ENCODE results near the gene PTCHD1.

Gene PTCHD1

GRCh38 chrX:23331701-23332100, 2.9 kb upstream of the PTCHD1 start:
- WGBS, 2 experiments (ENCODE audit: insufficient coverage in 2 of 2): 0 to 1% methylated on average over 9 of the region's 11 CpGs
- H3K27ac ChIP-seq (ENCODE audit: low read depth, low read length, severe bottlenecking): no peak overlapping the region
- H3K4me3 ChIP-seq (ENCODE audit: extremely low read depth, insufficient read depth, low read length, poor library complexity, severe bottlenecking): peak overlapping the region; percentile 24
- no peaks in the 10 kb centered on the region for H3K36me3 ChIP-seq (ENCODE audit: control insufficient read depth, insufficient read depth, low read length)
- no peaks in the 10 kb centered on the region for H3K9me3 ChIP-seq (ENCODE audit: control insufficient read depth, low read length)
- H3K4me1 ChIP-seq (ENCODE audit: control insufficient read depth, insufficient read depth, low read length, poor library complexity, severe bottlenecking): no peaks in the 10 kb centered on the region

- peak overlapping the region; percentile 24 for H3K4me3 ChIP-seq (ENCODE audit: extremely low read depth, insufficient read depth, low read length, poor library complexity, severe bottlenecking)
- H3K27ac ChIP-seq (ENCODE audit: low read depth, low read length, severe bottlenecking): no peak overlapping the region
- no peaks in the 10 kb centered on the region for H3K9me3 ChIP-seq (ENCODE audit: control insufficient read depth, low read length)
- H3K4me1 ChIP-seq (ENCODE audit: control insufficient read depth, insufficient read depth, low read length, poor library complexity, severe bottlenecking): no peaks in the 10 kb centered on the region
- no peaks in the 10 kb centered on the region for H3K36me3 ChIP-seq (ENCODE audit: control insufficient read depth, insufficient read depth, low read length)
- 0% methylated on average over 1 to 18 of the region's 42 CpGs for WGBS, 2 experiments (ENCODE audit: insufficient coverage in 2 of 2)
These were observed 2.4 kb upstream of the PTCHD1 start for GRCh38 chrX:23332101-23332887.

GRCh38 chrX:23332888-23333821, 1.5 kb upstream of the PTCHD1 start:
- no peak overlapping the region for H3K27ac ChIP-seq (ENCODE audit: low read depth, low read length, severe bottlenecking)
- no peaks in the 10 kb centered on the region for H3K9me3 ChIP-seq (ENCODE audit: control insufficient read depth, low read length)
- 0 to 1% methylated on average over 11 to 22 of the region's 75 CpGs for WGBS, 2 experiments (ENCODE audit: insufficient coverage in 2 of 2)
- H3K36me3 ChIP-seq (ENCODE audit: control insufficient read depth, insufficient read depth, low read length): no peaks in the 10 kb centered on the region
- H3K4me1 ChIP-seq (ENCODE audit: control insufficient read depth, insufficient read depth, low read length, poor library complexity, severe bottlenecking): no peaks in the 10 kb centered on the region
- H3K4me3 ChIP-seq (ENCODE audit: extremely low read depth, insufficient read depth, low read length, poor library complexity, severe bottlenecking): peak overlapping the region; percentile 29

GRCh38 chrX:23333842-23334520, 668 bp upstream of the PTCHD1 start:
- 0% methylated on average over 12 of the region's 54 CpGs; no CpG with 5 or more reads in 1 of the 2 experiments for WGBS, 2 experiments (ENCODE audit: insufficient coverage in 2 of 2)
- peak overlapping the region; percentile 29 for H3K4me3 ChIP-seq (ENCODE audit: extremely low read depth, insufficient read depth, low read length, poor library complexity, severe bottlenecking)
- no peak overlapping the region for H3K27ac ChIP-seq (ENCODE audit: low read depth, low read length, severe bottlenecking)

GRCh38 chrX:23334521-23334847, 165 bp upstream of the PTCHD1 start:
- Histone ChIP-seq H3K4me3 (ENCODE audit: extremely low read depth, insufficient read depth, low read length, poor library complexity, severe bottlenecking) (peak overlapping the region; percentile 34), H3K36me3 (ENCODE audit: control insufficient read depth, insufficient read depth, low read length) (no peaks in the 10 kb centered on the region), H3K9me3 (ENCODE audit: control insufficient read depth, low read length) (no peaks in the 10 kb centered on the region), H3K4me1 (ENCODE audit: control insufficient read depth, insufficient read depth, low read length, poor library complexity, severe bottlenecking) (no peaks in the 10 kb centered on the region), H3K27ac (ENCODE audit: low read depth, low read length, severe bottlenecking) (no peak overlapping the region)
- 0% methylated on average over 14 of the region's 63 CpGs; no CpG with 5 or more reads in 1 of the 2 experiments for WGBS, 2 experiments (ENCODE audit: insufficient coverage in 2 of 2)

More at GRCh38 chrX:23333842-23334520, 668 bp upstream of the PTCHD1 start:
- Histone ChIP-seq H3K9me3 (ENCODE audit: control insufficient read depth, low read length) (no peaks in the 10 kb centered on the region), H3K36me3 (ENCODE audit: control insufficient read depth, insufficient read depth, low read length) (no peaks in the 10 kb centered on the region), H3K4me1 (ENCODE audit: control insufficient read depth, insufficient read depth, low read length, poor library complexity, severe bottlenecking) (no peaks in the 10 kb centered on the region)

GRCh38 chrX:23338334-23338733, 3.7 kb downstream of the PTCHD1 start:
- Histone ChIP-seq H3K27ac (ENCODE audit: low read depth, low read length, severe bottlenecking) (no peak overlapping the region), H3K4me3 (ENCODE audit: extremely low read depth, insufficient read depth, low read length, poor library complexity, severe bottlenecking) (no peak overlapping the region)
- no CpG with 5 or more reads among the region's 4 CpGs for WGBS, 2 experiments (ENCODE audit: insufficient coverage in 2 of 2)

GRCh38 chrX:23341452-23341851, 6.8 kb downstream of the PTCHD1 start:
- WGBS, 2 experiments (ENCODE audit: insufficient coverage in 2 of 2): 37 to 67% methylated on average over 1 to 2 of the region's 6 CpGs
- Histone ChIP-seq H3K27ac (ENCODE audit: low read depth, low read length, severe bottlenecking) (no peak overlapping the region), H3K4me3 (ENCODE audit: extremely low read depth, insufficient read depth, low read length, poor library complexity, severe bottlenecking) (no peak overlapping the region), H3K36me3 (ENCODE audit: control insufficient read depth, insufficient read depth, low read length) (no peaks in the 10 kb centered on the region), H3K4me1 (ENCODE audit: control insufficient read depth, insufficient read depth, low read length, poor library complexity, severe bottlenecking) (peaks cover 20% of the 10 kb centered on the region), H3K9me3 (ENCODE audit: control insufficient read depth, low read length) (no peaks in the 10 kb centered on the region)

More at GRCh38 chrX:23338334-23338733, 3.7 kb downstream of the PTCHD1 start:
- peaks cover 11% of the 10 kb centered on the region for H3K4me1 ChIP-seq (ENCODE audit: control insufficient read depth, insufficient read depth, low read length, poor library complexity, severe bottlenecking)
- no peaks in the 10 kb centered on the region for H3K36me3 ChIP-seq (ENCODE audit: control insufficient read depth, insufficient read depth, low read length)
- H3K9me3 ChIP-seq (ENCODE audit: control insufficient read depth, low read length): no peaks in the 10 kb centered on the region

- no peaks in the 10 kb centered on the region for H3K36me3 ChIP-seq (ENCODE audit: control insufficient read depth, insufficient read depth, low read length)
- peaks cover 20% of the 10 kb centered on the region for H3K4me1 ChIP-seq (ENCODE audit: control insufficient read depth, insufficient read depth, low read length, poor library complexity, severe bottlenecking)
- H3K9me3 ChIP-seq (ENCODE audit: control insufficient read depth, low read length): no peaks in the 10 kb centered on the region
- no peak overlapping the region for H3K27ac ChIP-seq (ENCODE audit: low read depth, low read length, severe bottlenecking)
- WGBS, 2 experiments (ENCODE audit: insufficient coverage in 2 of 2): no CpG with 5 or more reads among the region's 5 CpGs
- H3K4me3 ChIP-seq (ENCODE audit: extremely low read depth, insufficient read depth, low read length, poor library complexity, severe bottlenecking): no peak overlapping the region
These were observed 9.7 kb downstream of the PTCHD1 start for GRCh38 chrX:23344238-23344903.

GRCh38 chrX:23344904-23345271, 10.2 kb downstream of the PTCHD1 start:
- Histone ChIP-seq H3K4me3 (ENCODE audit: extremely low read depth, insufficient read depth, low read length, poor library complexity, severe bottlenecking) (no peak overlapping the region), H3K27ac (ENCODE audit: low read depth, low read length, severe bottlenecking) (no peak overlapping the region), H3K36me3 (ENCODE audit: control insufficient read depth, insufficient read depth, low read length) (no peaks in the 10 kb centered on the region), H3K9me3 (ENCODE audit: control insufficient read depth, low read length) (no peaks in the 10 kb centered on the region), H3K4me1 (ENCODE audit: control insufficient read depth, insufficient read depth, low read length, poor library complexity, severe bottlenecking) (peaks cover 20% of the 10 kb centered on the region)
- 25% methylated on average over 1 of the region's 2 CpGs; no CpG with 5 or more reads in 1 of the 2 experiments for WGBS, 2 experiments (ENCODE audit: insufficient coverage in 2 of 2)

GRCh38 chrX:23356189-23356588, 21.5 kb downstream of the PTCHD1 start:
- WGBS, 2 experiments (ENCODE audit: insufficient coverage in 2 of 2): 100% methylated on average over 1 of the region's 6 CpGs; no CpG with 5 or more reads in 1 of the 2 experiments
- no peaks in the 10 kb centered on the region for H3K9me3 ChIP-seq (ENCODE audit: control insufficient read depth, low read length)
- H3K4me3 ChIP-seq (ENCODE audit: extremely low read depth, insufficient read depth, low read length, poor library complexity, severe bottlenecking): no peak overlapping the region
- no peak overlapping the region for H3K27ac ChIP-seq (ENCODE audit: low read depth, low read length, severe bottlenecking)
- H3K36me3 ChIP-seq (ENCODE audit: control insufficient read depth, insufficient read depth, low read length): no peaks in the 10 kb centered on the region
- no peaks in the 10 kb centered on the region for H3K4me1 ChIP-seq (ENCODE audit: control insufficient read depth, insufficient read depth, low read length, poor library complexity, severe bottlenecking)

All from mesodermal cell (in vitro differentiated cells).